ENCODE results near the gene CRYBB1. TPM values are rescaled to one million over a fixed set of nuclear protein-coding genes. Genes with fewer than 3 reads are reported as not detected.

CRYBB1 gene
- total RNA-seq, 2 donors from 2014 or later, result not detected

DNA sequence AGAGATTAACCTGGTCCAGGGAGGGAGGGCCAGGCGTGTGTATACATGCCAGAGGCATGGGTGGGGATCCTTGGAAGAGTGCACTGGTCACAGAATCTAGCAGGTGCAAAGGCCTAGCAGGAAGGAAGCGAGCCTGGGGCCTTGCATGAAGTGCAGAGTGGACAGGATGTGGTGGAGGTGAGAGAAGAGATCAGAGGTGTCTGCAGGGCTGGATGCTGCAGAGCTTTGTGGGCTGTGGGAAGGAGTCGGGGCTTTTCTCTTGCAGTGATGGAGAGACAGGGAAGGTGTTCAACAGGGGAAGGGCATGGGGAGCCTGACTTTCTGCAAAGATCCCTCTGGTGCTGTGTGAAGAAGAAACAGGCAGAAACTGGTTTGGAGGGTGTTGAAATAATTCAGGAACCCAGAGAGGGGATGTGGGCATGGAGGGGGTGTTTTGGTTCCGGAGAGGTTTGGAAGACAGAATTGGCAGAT, 25.4 kb downstream of the CRYBB1 start:
- DNase-seq (ENCODE audit: low spot score in 2 of 2) (peak; percentile 38 to 68), ATAC-seq (peak; percentile 42 to 65)
- H3K9me3 Mint-ChIP-seq, result no peaks in the 10 kb centered on the region
- H3K36me3 Mint-ChIP-seq, result peaks cover 0 to 10% of the 10 kb centered on the region in 2 donors
- peak overlapping the region; percentile 43 to 53 for H3K27ac Mint-ChIP-seq

DNA sequence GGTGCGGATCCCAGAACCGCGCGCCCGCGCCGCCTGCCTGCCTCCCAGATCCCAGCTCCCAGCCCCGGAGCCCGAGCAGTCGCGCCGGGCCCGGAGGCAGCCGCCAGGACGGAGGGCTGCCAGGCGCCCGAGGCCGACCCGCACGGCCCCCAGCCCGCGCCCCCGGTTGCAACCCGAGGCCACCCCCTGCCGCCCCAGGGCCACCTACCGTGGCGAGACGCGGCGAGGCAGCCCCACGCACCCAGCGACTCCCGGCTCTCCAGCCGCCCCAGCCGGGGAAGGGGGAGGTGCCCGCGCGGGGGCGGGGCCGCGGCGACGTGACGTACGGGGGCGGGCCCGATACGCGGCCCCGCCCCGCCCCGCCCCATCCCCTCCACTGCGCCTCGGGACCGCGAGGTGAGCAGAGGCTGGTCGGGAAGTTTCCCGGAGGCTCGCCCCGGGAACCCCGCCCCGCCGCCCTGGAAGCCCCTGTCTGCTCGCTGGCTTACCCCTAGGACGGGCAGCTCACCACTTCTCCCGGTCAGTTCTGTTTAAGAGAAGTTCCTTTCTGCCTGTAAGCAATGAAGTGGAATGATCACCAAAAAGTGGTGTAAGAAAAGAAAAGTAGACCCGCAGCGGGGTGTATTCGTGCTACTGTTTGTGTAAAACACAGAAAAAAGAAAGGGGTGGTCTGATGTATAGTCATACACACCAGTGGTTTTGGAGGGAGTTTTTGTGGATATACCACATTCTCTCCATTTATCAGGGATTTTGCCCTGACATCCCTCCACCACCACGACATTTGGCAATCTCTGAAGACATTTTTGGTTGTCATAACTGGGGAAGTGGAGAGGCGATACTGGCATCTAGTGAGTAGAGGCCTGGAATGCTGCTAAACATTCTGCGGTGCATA, 27.7 kb downstream of the CRYBB1 start, which contains the start of gene TPST2:
TPST2 (minus strand) TSS at position 288 of the 892 bp plus-strand sequence. CDS start 48,502 bp downstream, outside the sequence.
- no peaks in the 10 kb centered on the region for H3K9me3 Mint-ChIP-seq
- H3K27ac Mint-ChIP-seq, result peak within 1 kb of the TSS; percentile 88 to 94
- H3K36me3 Mint-ChIP-seq, result peaks cover 0 to 10% of the 10 kb centered on the region in 2 donors
- DNase-seq (ENCODE audit: low spot score in 2 of 2) (peak; percentile 81 to 82), ATAC-seq (peak; percentile 88 to 95)

DNA sequence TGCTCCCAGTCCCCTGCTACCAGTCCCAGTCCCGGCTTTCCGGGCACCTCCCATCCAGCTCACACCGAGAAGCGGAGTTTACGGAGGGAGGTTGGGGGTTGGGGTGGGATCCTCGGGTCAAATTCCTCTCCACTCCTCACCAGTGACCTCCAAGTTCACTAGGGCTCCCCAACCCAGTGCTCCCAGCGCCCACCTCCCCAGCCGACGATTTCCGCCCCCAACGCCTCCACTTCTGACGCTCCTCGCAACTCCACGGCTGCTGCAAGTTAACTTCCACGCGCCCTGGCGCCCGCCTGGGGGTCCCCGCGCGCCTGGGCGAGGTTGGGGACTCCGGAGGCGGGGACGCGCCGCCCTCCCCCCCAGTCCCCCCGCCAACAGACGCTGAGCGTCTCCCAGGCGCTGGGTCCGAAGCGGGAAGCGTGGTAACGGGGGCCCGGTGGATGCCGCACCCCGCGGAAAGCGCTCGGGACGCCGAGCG, 28.4 kb downstream of the CRYBB1 start:
- ATAC-seq (peak; percentile 12 to 14), DNase-seq (ENCODE audit: low spot score in 2 of 2) (peak in 1 of 2 donors; percentile 33)
- Mint-ChIP-seq H3K9me3 (no peaks in the 10 kb centered on the region), H3K36me3 (peaks cover 0 to 10% of the 10 kb centered on the region in 2 donors), H3K27ac (peak overlapping the region in 1 of 2 donors; percentile 80)

DNA sequence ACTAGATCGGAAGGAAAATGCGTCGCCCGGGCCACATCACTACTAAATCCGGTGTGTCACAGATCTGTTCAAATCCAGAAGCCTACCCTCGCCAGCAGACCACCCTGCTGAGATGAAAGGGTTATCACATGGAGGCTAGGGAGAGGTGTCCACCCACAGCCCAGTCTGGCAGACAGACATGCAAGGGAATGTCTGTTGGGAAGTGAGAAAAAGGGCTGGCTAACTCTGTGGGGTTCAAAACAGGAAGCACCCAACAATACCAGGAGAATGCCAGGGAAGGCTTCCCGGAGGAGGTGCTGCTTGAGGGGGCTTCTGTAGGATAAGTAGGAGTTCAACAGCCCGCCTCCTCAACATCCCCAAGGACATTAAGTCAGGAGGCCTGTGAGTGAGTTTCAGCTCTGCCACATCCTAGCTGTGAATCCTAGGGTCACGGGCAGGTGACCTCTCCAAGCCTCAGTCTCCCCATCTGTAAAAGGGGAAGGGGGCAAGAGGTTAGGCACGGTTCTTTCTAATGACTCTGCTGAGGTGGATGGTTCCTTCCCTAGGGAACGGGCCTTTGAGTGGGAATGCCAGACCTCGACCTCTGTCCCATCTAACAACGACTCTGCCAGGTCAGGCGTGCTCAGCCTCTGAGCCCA, 29.0 kb downstream of the CRYBB1 start:
- DNase-seq (ENCODE audit: low spot score in 2 of 2) (no peak), ATAC-seq (no peak)
- peak overlapping the region in 1 of 2 donors; percentile 80 for H3K27ac Mint-ChIP-seq
- H3K9me3 Mint-ChIP-seq, result no peaks in the 10 kb centered on the region
- peaks cover 0 to 10% of the 10 kb centered on the region in 2 donors for H3K36me3 Mint-ChIP-seq

- Mint-ChIP-seq H3K27ac (peak overlapping the region in 1 of 2 donors; percentile 80), H3K36me3 (peaks cover 0 to 10% of the 10 kb centered on the region in 2 donors), H3K9me3 (no peaks in the 10 kb centered on the region)
- no peak for DNase-seq (ENCODE audit: low spot score in 2 of 2)
- ATAC-seq, result no peak
These were observed 29.7 kb downstream of the CRYBB1 start for GRCh38 chr22:26587991-26588613.

- no peaks in the 10 kb centered on the region for H3K9me3 Mint-ChIP-seq
- ATAC-seq, result no peak
- H3K36me3 Mint-ChIP-seq, result peaks cover 0 to 10% of the 10 kb centered on the region in 2 donors
- DNase-seq (ENCODE audit: low spot score in 2 of 2), result no peak
- peak overlapping the region; percentile 49 to 66 for H3K27ac Mint-ChIP-seq
These were observed 31.1 kb downstream of the CRYBB1 start for GRCh38 chr22:26586556-26587325.

DNA sequence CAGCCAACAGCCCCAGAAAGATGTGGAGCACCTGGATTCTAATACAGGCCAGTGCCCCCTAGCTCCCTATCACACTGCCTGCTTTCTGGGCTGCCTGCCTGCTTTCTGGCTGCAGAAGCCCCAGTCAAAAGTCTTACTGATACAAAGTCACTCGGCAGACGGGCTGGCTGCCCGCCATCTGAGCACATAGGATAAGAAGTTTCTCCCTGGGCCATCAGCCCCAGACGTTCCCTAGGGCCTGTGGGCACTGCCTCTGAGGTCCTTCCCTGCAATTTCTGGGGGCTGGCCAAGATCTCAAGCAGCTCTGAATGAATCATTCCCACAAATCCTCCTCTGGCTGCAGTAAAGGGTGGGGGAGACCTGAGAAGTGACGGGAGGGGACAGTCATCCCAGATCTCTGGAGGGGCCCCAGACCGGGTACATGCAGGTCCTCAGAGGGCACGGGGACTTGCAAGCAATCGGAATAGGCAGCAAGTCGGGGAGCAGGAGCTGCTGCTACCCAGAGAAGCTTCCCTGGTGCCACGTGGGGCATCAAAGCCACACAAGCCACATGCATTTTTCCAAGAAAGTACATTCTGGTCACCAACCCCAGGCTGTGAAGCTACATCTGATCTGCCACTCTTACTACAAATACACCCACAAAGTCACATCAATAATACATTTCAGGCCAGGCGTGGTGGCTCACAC, 32.6 kb downstream of the CRYBB1 start:
- no peak for ATAC-seq
- H3K36me3 Mint-ChIP-seq, result peaks cover 0 to 10% of the 10 kb centered on the region in 2 donors
- peak overlapping the region in 1 of 2 donors; percentile 72 for H3K27ac Mint-ChIP-seq
- DNase-seq (ENCODE audit: low spot score in 2 of 2), result no peak
- H3K9me3 Mint-ChIP-seq, result no peaks in the 10 kb centered on the region

- DNase-seq (ENCODE audit: low spot score in 2 of 2) (no peak), ATAC-seq (no peak)
- Mint-ChIP-seq H3K36me3 (peaks cover 0 to 10% of the 10 kb centered on the region in 2 donors), H3K27ac (no peak overlapping the region), H3K9me3 (no peaks in the 10 kb centered on the region)
These were observed 33.8 kb downstream of the CRYBB1 start for GRCh38 chr22:26584010-26584409.

DNA sequence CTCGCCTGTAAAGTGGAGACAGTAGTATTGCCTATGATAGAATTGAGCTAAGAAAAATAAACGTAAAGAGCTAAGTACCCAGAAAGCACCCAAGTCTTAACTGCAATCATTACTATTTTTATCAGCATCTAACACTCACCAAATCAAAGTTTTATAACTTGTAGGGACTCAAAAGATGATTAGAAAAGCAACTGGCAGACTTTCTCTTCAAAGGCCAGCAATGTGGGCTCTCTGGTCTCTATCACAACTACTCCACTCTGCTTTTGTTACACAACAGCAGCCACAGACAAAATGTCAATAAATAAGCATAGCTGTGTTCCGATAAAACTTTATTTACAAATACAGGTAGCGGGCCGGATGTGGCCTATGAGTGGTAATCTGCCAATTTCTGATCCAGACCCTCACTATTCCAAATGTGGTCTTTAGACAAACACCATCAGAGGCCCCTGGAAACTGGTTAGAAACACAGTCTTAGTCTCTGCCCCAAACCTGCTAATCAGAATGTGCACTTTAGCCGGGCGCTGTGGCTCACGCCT, 36.1 kb downstream of the CRYBB1 start:
- H3K36me3 Mint-ChIP-seq, result no peaks in the 10 kb centered on the region
- H3K27ac Mint-ChIP-seq, result no peak overlapping the region

DNA sequence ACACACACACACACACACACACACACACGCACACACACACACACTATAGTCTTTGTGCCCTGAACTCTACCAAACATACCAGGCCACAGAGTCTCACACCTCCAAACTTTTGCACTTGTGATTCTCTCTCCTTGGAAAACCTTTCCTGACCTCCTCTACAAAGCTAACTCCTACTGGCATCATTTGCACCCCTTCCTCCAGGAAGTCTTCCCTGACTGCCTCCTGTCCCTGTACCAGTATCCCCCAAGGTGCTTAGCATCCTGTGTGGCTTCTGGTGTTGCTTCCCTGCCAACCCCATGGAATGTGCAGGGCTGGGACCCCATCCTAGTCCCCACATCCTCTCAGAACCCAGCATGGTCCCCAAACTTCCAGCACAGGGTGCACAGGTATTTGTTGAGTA, 36.8 kb downstream of the CRYBB1 start:
- Mint-ChIP-seq H3K9me3 (no peaks in the 10 kb centered on the region), H3K36me3 (no peaks in the 10 kb centered on the region), H3K27ac (peak overlapping the region; percentile 28 to 63)
- no peak for ATAC-seq
- DNase-seq (ENCODE audit: low spot score in 2 of 2), result no peak

More for the DNA sequence above, 36.1 kb downstream of the CRYBB1 start:
- no peaks in the 10 kb centered on the region for H3K9me3 Mint-ChIP-seq
- ATAC-seq (no peak), DNase-seq (ENCODE audit: low spot score in 2 of 2) (no peak)

GRCh38 chr22:26580240-26580962, 37.4 kb downstream of the CRYBB1 start:
- H3K36me3 Mint-ChIP-seq, result no peaks in the 10 kb centered on the region
- H3K27ac Mint-ChIP-seq, result peak overlapping the region; percentile 78 to 86
- ATAC-seq (no peak), DNase-seq (ENCODE audit: low spot score in 2 of 2) (no peak)
- no peaks in the 10 kb centered on the region for H3K9me3 Mint-ChIP-seq

DNA sequence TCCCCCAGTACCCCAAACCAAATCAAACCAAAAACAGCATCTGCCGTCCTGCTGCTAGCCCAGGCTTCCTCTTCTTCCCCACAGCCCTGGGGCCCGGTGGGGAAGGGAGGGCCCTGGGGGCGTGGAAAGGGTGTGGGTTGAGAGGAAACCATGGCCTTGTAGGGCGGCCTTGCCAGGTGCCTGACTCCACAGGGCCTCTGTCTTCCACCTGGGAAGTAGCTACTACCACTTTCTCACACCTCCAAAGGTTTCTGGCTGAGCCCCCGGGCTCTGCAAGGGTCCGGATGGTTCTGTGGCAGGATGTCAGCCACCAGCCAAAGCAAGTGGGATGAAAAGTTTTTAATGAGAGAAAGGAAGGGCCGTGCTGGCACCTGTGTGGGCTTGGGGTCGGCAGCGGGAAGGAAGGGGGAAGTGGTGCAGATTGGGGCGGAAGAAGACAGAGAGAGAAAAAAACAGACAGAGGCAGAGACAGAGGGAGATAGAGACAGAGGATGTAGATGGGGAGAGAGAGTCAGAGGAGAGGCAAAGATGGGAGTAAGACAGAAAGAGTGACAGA, 38.4 kb downstream of the CRYBB1 start:
- no peaks in the 10 kb centered on the region for H3K9me3 Mint-ChIP-seq
- H3K36me3 Mint-ChIP-seq, result no peaks in the 10 kb centered on the region
- peak overlapping the region; percentile 78 to 86 for H3K27ac Mint-ChIP-seq
- DNase-seq (ENCODE audit: low spot score in 2 of 2) (peak in 1 of 2 donors; percentile 53), ATAC-seq (peak; percentile 78 to 91)

DNA sequence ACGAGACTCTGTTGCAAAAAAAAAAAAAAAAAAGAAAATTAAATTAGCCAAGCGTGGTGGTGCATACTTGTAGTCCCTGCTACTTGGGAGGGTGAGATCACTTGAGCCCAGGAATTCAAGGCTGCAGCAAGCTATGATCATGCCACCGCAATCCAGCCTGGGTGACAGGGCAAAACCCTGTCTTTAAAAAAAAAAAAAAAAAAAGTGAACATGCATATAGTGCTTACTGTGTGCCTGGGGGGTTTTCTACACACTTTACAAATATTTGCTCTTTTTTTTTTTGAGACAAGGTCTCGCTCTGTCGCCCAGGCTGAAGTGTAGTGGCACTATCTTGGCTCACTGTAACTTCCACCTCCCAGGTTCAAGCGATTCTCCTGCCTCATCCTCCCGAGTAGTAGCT, 40.7 kb downstream of the CRYBB1 start:
- no peaks in the 10 kb centered on the region for H3K36me3 Mint-ChIP-seq
- H3K27ac Mint-ChIP-seq, result no peak overlapping the region
- DNase-seq (ENCODE audit: low spot score in 2 of 2), result no peak
- H3K9me3 Mint-ChIP-seq, result no peaks in the 10 kb centered on the region
- ATAC-seq, result no peak

DNA sequence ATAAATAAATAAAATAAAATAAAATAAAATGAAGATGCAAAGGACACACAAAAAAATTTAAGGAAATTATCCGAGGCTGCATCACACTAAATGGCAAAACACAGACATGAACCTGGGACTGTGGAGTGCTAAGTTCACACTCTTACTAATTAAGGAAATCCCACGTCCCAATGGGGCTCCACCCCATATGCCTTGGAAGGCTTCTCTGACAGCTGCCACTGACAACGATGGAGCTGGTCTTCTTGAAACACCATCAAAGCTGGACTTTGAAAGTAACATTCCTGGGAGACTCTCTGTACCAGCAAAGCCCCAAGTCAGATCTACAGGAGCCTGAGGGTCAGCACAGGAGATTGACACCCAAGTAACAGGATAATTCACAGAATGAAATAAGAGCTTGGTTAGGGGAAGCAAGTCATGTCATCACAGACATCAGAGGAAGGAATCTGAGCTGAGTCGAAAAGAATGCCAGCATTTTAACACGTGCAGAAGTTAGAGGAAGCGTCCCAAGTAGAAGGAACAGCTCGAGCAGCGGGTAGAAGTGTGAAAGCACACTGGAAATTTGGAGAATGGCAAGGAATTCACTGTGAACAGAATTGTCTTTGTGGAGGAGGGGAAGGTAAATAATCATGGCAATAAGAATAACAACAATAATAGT, 41.7 kb downstream of the CRYBB1 start:
- peak overlapping the region; percentile 8 to 32 for H3K27ac Mint-ChIP-seq
- no peaks in the 10 kb centered on the region for H3K36me3 Mint-ChIP-seq
- no peak for ATAC-seq
- no peaks in the 10 kb centered on the region for H3K9me3 Mint-ChIP-seq
- no peak for DNase-seq (ENCODE audit: low spot score in 2 of 2)
